HG03039 (cell line): ENCODE results near the gene BARX1.
"Not testable (repeated sequence)": the region's sequence is repeated elsewhere in the genome, so short reads cannot be mapped to it uniquely, and the experiment has no call there.

Experiments
- ATAC-seq: cut with Tn5 transposase; IDR thresholded peaks from one replicate; pipeline ENCODE4 v1.9.1; 2021; ENCODE audit warnings: mild to moderate bottlenecking, moderate library complexity; ENCODE audit not compliant: unreplicated experiment

The BARX1 gene

GRCh38 chr9:93955111-93955980 lies at the start of gene BARX1:
TSS of gene BARX1 (minus strand) at chr9:93955355. CDS start at chr9:93955146, 209 bp downstream.
- ATAC-seq = no peak

- ATAC-seq = no peak
Observed at GRCh38 chr9:94002316-94003140, 47.4 kb upstream of the BARX1 start.

GRCh38 chr9:93996863-93997262 lies 41.7 kb upstream of the BARX1 start:
- no peak for ATAC-seq

GRCh38 chr9:93996367-93996766 lies 41.2 kb upstream of the BARX1 start:
- no peak for ATAC-seq

GRCh38 chr9:93994545-93994944 lies 39.4 kb upstream of the BARX1 start:
- ATAC-seq = no peak

GRCh38 chr9:93994132-93994531 lies 39.0 kb upstream of the BARX1 start:
- ATAC-seq = no peak

GRCh38 chr9:93992830-93993229 lies 37.7 kb upstream of the BARX1 start:
- ATAC-seq = no peak

GRCh38 chr9:93990448-93990847 lies 35.3 kb upstream of the BARX1 start:
- ATAC-seq = no peak

- ATAC-seq = no peak
Observed at GRCh38 chr9:93988056-93988455, 32.9 kb upstream of the BARX1 start.

GRCh38 chr9:93984860-93985259 lies 29.7 kb upstream of the BARX1 start:
- no peak for ATAC-seq

- ATAC-seq = no peak
Observed at GRCh38 chr9:93983875-93984274, 28.7 kb upstream of the BARX1 start.

- no peak for ATAC-seq
Observed at GRCh38 chr9:93979721-93980120, 24.6 kb upstream of the BARX1 start.

- ATAC-seq = no peak
Observed at GRCh38 chr9:93978551-93978950, 23.4 kb upstream of the BARX1 start.

GRCh38 chr9:93976973-93977372 lies 21.8 kb upstream of the BARX1 start:
- no peak for ATAC-seq

- no peak for ATAC-seq
Observed at GRCh38 chr9:93976081-93976480, 20.9 kb upstream of the BARX1 start.

- no peak for ATAC-seq
Observed at GRCh38 chr9:93975262-93975661, 20.1 kb upstream of the BARX1 start.

GRCh38 chr9:93974151-93974550 lies 19.0 kb upstream of the BARX1 start:
- ATAC-seq = no peak

- not testable (repeated sequence) for ATAC-seq
Observed at GRCh38 chr9:93972655-93973054, 17.5 kb upstream of the BARX1 start.

GRCh38 chr9:93969328-93969661 lies 14.1 kb upstream of the BARX1 start:
- ATAC-seq = no peak

GRCh38 chr9:93968451-93969327 lies 13.5 kb upstream of the BARX1 start:
- ATAC-seq = no peak
